Caki2 (cell line): ENCODE data around the gene DDX56. TPM values are rescaled to one million over a fixed set of nuclear protein-coding genes. Genes with fewer than 3 reads are reported as not detected.
"Not testable (repeated sequence)": the region's sequence is repeated elsewhere in the genome, so short reads cannot be mapped to it uniquely, and the experiment has no call there.

Experiments
- DNase-seq: peaks from one replicate; pipeline ENCODE4 v3.0.0-alpha.2; 2015; ENCODE audit warnings: low read depth
- in situ Hi-C: cut with HindIII; loops from 2 replicates; pipeline ENCODE4 v1.10.0; 2016; ENCODE audit warnings: low sequenced_read_pairs, low pct_unique_long_range_greater_than_20kb, mixed read lengths
- total RNA-seq: library from RNA; depleted of rRNA; stranded (reverse); fragments of >200 nt; shearing (Covaris generic); gene quantifications from 2 replicates; pipeline ENCODE4 v1.2.3, GENCODE V29; 2014; ENCODE audit warnings: low replicate concordance

DDX56 gene
- total RNA-seq, 1 experiment from 2014 or later, result 131 TPM

GRCh38 chr7:44566680-44567079 lies 7.0 kb downstream of the DDX56 start:
- no peak for DNase-seq
- in situ Hi-C loops, result no loop called here

- no peak for DNase-seq
- in situ Hi-C loops, result no loop called here
Measured at GRCh38 chr7:44565795-44566559, 7.7 kb downstream of the DDX56 start.

- in situ Hi-C loops, result no loop called here
- peak; percentile 55 for DNase-seq
Measured at GRCh38 chr7:44565097-44565794, 8.5 kb downstream of the DDX56 start.

GRCh38 chr7:44564606-44565005 lies 9.1 kb downstream of the DDX56 start:
- no peak for DNase-seq
- in situ Hi-C loops, result no loop called here

GRCh38 chr7:44563171-44563679 lies 10.5 kb downstream of the DDX56 start:
- DNase-seq, result no peak
- in situ Hi-C loops, result no loop called here

- in situ Hi-C loops, DNase-seq: not testable (repeated sequence)
Measured at GRCh38 chr7:44562622-44562962, 11.1 kb downstream of the DDX56 start.

- peak; percentile 80 for DNase-seq
- in situ Hi-C loops, result no loop called here
Measured at GRCh38 chr7:44561962-44562621, 11.6 kb downstream of the DDX56 start.

GRCh38 chr7:44561481-44561880 lies 12.2 kb downstream of the DDX56 start:
- in situ Hi-C loops, result no loop called here
- no peak for DNase-seq

GRCh38 chr7:44559485-44559884 lies 14.2 kb downstream of the DDX56 start:
- no peak for DNase-seq
- in situ Hi-C loops, result no loop called here

GRCh38 chr7:44557485-44557884 lies 16.2 kb downstream of the DDX56 start:
- no peak for DNase-seq
- in situ Hi-C loops, result no loop called here

- in situ Hi-C loops, result no loop called here
- DNase-seq, result no peak
Measured at GRCh38 chr7:44555350-44555749, 18.4 kb downstream of the DDX56 start.

- in situ Hi-C loops, DNase-seq: not testable (repeated sequence)
Measured at GRCh38 chr7:44552473-44553005, 21.2 kb downstream of the DDX56 start.

- in situ Hi-C loops, result no loop called here
- DNase-seq, result no peak
Measured at GRCh38 chr7:44549457-44549856, 24.3 kb downstream of the DDX56 start.

GRCh38 chr7:44548893-44549292 lies 24.8 kb downstream of the DDX56 start:
- no peak for DNase-seq
- in situ Hi-C loops, result no loop called here

GRCh38 chr7:44547536-44548231 lies 26.0 kb downstream of the DDX56 start:
- in situ Hi-C loops, result no loop called here
- peak; percentile 26 for DNase-seq

- in situ Hi-C loops, result no loop called here
- no peak for DNase-seq
Measured at GRCh38 chr7:44541876-44542610, 31.7 kb downstream of the DDX56 start.

- no peak for DNase-seq
- in situ Hi-C loops, result no loop called here
Measured at GRCh38 chr7:44541028-44541869, 32.5 kb downstream of the DDX56 start, which contains the start of gene NPC1L1. NPC1L1 (minus strand) TSS chr7:44541330; CDS start chr7:44541259, 71 bp downstream.
